Measurements from ENCODE around the gene MBP.

Gene MBP

GRCh38 chr18:77101410-77102258 lies 30.9 kb downstream of the MBP start:
- no peak for DNase-seq (ENCODE audit: low read depth)
- no peak overlapping the region for H3K4me3 ChIP-seq (ENCODE audit: low read depth, low read length)
- TF ChIP-seq CTCF (IDR thresholded peaks at IDR 0.05; ENCODE audit: control insufficient read depth, extremely low read depth, insufficient read depth), result no peak

GRCh38 chr18:77100751-77101355 lies 31.7 kb downstream of the MBP start:
- no peak for DNase-seq (ENCODE audit: low read depth)
- no peak overlapping the region for H3K4me3 ChIP-seq (ENCODE audit: low read depth, low read length)

GRCh38 chr18:77099485-77100370 lies 32.9 kb downstream of the MBP start:
- no peak for DNase-seq (ENCODE audit: low read depth)
- no peak for TF ChIP-seq CTCF (IDR thresholded peaks at IDR 0.05; ENCODE audit: control insufficient read depth, extremely low read depth, insufficient read depth)
- H3K4me3 ChIP-seq (ENCODE audit: low read depth, low read length), result no peak overlapping the region

More at GRCh38 chr18:77100751-77101355, 31.7 kb downstream of the MBP start:
- TF ChIP-seq CTCF (IDR thresholded peaks at IDR 0.05; ENCODE audit: control insufficient read depth, extremely low read depth, insufficient read depth), result no peak

- no peak for DNase-seq (ENCODE audit: low read depth)
- TF ChIP-seq CTCF (IDR thresholded peaks at IDR 0.05; ENCODE audit: control insufficient read depth, extremely low read depth, insufficient read depth), result no peak
- H3K4me3 ChIP-seq (ENCODE audit: low read depth, low read length), result no peak overlapping the region
Observed at GRCh38 chr18:77098538-77099174, 33.9 kb downstream of the MBP start.

DNA sequence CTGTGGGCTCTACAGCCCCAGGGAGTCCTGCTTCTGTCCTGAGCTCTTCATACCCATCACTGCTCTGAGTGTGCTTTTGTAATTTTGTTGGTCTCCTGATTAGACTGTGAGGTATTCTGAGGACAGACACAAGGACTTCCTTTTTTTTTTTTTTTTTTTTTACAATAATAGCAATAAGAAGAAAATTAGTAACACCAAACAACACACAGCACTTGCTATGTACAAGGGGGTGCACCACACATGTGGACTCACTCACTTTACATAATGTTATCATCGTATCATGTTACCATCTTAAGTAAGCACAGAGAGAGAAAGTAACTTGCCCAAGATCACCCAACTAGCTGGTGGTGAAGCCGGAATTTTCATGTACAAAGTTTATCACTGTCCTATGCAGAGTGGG lies 34.6 kb downstream of the MBP start:
- no peak overlapping the region for H3K4me3 ChIP-seq (ENCODE audit: low read depth, low read length)
- no peak for TF ChIP-seq CTCF (IDR thresholded peaks at IDR 0.05; ENCODE audit: control insufficient read depth, extremely low read depth, insufficient read depth)
- no peak for DNase-seq (ENCODE audit: low read depth)
